K562 (cell line): ENCODE results near the gene LRRTM4. TPM values are rescaled to one million over a fixed set of nuclear protein-coding genes. Genes with fewer than 3 reads are reported as not detected.

Source experiments
- ATAC-seq: fragments of 200-7000 bp; cut with Tn5 transposase; 3 replicates; pipeline ENCODE4 v1.9.1; 2020; ENCODE audit warnings: moderate library complexity
- BruUV-seq: library from RNA; stranded (reverse); fragments of 400-500 nt; replicated peaks from 2 replicates; lab custom pipeline; 2021; lab: Mats Ljungman, UMichigan
- CTCF ChIA-PET: fragments of 300-600 bp; formaldehyde crosslinking; extraction: SDS; loops from one replicate; lab custom pipeline; 2021; ENCODE audit warnings: low intra/inter-chr PET ratio; lab: Yijun Ruan, JAX
- POLR2A ChIA-PET: fragments of 300-600, 350-650 bp; sonication (Branson Sonifier 250); formaldehyde crosslinking; extraction: SDS; loops from one replicate; lab custom pipeline; 2021; ENCODE audit warnings: antibody characterized with exemption, inconsistent platforms; lab: Yijun Ruan, JAX
- DNase-seq, 4 experiments: peaks; one replicate each; pipeline versions ENCODE4 v3.0.0 to v3.0.0-alpha.2; 2011 to 2018; ENCODE audit warnings: low spot score in 3 of 4, mixed read lengths in 3 of 4; ENCODE audit errors: extremely low read depth in 1 of 4
- FAIRE-seq: peaks from 2 replicates; lab custom pipeline; 2011; peaks lifted over from hg19 to GRCh38; lab: Jason Lieb, UNC
- H2AFZ ChIP-seq: 2 replicates; pipeline ENCODE4 v1.6.0; 2011; ENCODE audit warnings: low read depth, low read length, control low read depth, inconsistent platforms
- H3K27ac ChIP-seq: fragments of 200-600 bp; 3 replicates; pipeline ENCODE4 v1.8.0; 2011; ENCODE audit warnings: low read depth, mild to moderate bottlenecking, control low read depth, inconsistent platforms, low read length, moderate library complexity, mixed read lengths; ENCODE audit errors: extremely low read depth
- H3K27me3 ChIP-seq, 2 experiments: fragments of 300-600 bp in 1 of 2; 2 replicates in 1 of 2; 3 replicates in 1 of 2; pipeline versions ENCODE4 v1.6.0 to v1.8.0; 2011; ENCODE audit warnings: inconsistent platforms in 2 of 2, low read length in 2 of 2, mild to moderate bottlenecking in 1 of 2, mixed read lengths in 1 of 2, moderate library complexity in 1 of 2; ENCODE audit not compliant: control insufficient read depth in 2 of 2, insufficient read depth in 2 of 2
- H3K36me3 ChIP-seq: fragments of 300-600 bp; 3 replicates; pipeline ENCODE4 v1.8.0; 2011; ENCODE audit warnings: mild to moderate bottlenecking, low read length, inconsistent platforms; ENCODE audit not compliant: control insufficient read depth, insufficient read depth
- H3K4me1 ChIP-seq, 2 experiments: fragments of 200-600 bp in 1 of 2; replicated peaks in 1 of 2; 2 replicates in 1 of 2; 3 replicates in 1 of 2; pipeline versions ENCODE4 v1.5.1 to v1.8.0; 2011; ENCODE audit warnings: inconsistent platforms in 2 of 2, low read length in 2 of 2, mild to moderate bottlenecking in 1 of 2, mixed read lengths in 1 of 2, moderate library complexity in 1 of 2; ENCODE audit not compliant: control insufficient read depth in 2 of 2, insufficient read depth in 2 of 2
- H3K4me2 ChIP-seq: 2 replicates; pipeline ENCODE4 v1.6.1; 2011; ENCODE audit warnings: low read length, control low read depth, inconsistent platforms, mixed read lengths; ENCODE audit not compliant: insufficient read depth
- H3K4me3 ChIP-seq: fragments of 200-600 bp; sonication (generic), shearing (Covaris generic); 2 replicates; pipeline ENCODE4 v1.5.1; 2016; ENCODE audit warnings: control low read depth, inconsistent platforms
- H3K79me2 ChIP-seq: fragments of 200-600 bp; 3 replicates; pipeline ENCODE4 v1.8.0; 2011; ENCODE audit warnings: low read length, inconsistent platforms; ENCODE audit not compliant: control insufficient read depth, insufficient read depth
- H3K9ac ChIP-seq, 2 experiments: 2 replicates each; pipeline versions ENCODE4 v1.6.0 to v1.6.1; 2011; ENCODE audit warnings: low read depth in 2 of 2, low read length in 2 of 2, control low read depth in 1 of 2, inconsistent platforms in 1 of 2, mild to moderate bottlenecking in 1 of 2, mixed read lengths in 1 of 2; ENCODE audit not compliant: insufficient read depth in 1 of 2
- H3K9me1 ChIP-seq: one replicate; pipeline ENCODE4 v1.6.0; 2011; ENCODE audit warnings: inconsistent platforms, mild to moderate bottlenecking, low read length, moderate library complexity; ENCODE audit not compliant: control insufficient read depth, insufficient read depth
- H3K9me3 ChIP-seq: replicated peaks from 2 replicates; pipeline ENCODE4 v1.5.1; 2011; ENCODE audit warnings: low read depth, low read length, inconsistent platforms; ENCODE audit not compliant: control insufficient read depth, insufficient read depth
- H4K20me1 ChIP-seq: replicated peaks from 2 replicates; pipeline ENCODE4 v1.6.1; 2011; ENCODE audit warnings: low read length, inconsistent platforms, mixed read lengths; ENCODE audit not compliant: control insufficient read depth, insufficient read depth
- MNT ChIP-seq, 2 experiments: fragments of 450-650 bp; conservative IDR thresholded peaks; 2 replicates each; pipeline ENCODE4 v1.6.1; 2017; ENCODE audit warnings: mild to moderate bottlenecking in 2 of 2, moderate library complexity in 2 of 2
- PHF21A ChIP-seq: fragments of 450-650 bp; IDR thresholded peaks from 2 replicates; pipeline ENCODE4 v1.6.1; 2017; ENCODE audit warnings: low read depth, borderline replicate concordance
- RBM22 ChIP-seq: fragments of 200-400 bp; formaldehyde crosslinking; IDR thresholded peaks from 2 replicates; pipeline ENCODE4 v1.6.1; 2018; ENCODE audit warnings: low read length, low read depth; ENCODE audit not compliant: poor library complexity, severe bottlenecking
- RHOXF2B ChIP-seq: fragments of 250-450 bp; sonication (Bioruptor Pico); conservative IDR thresholded peaks from 2 replicates; pipeline ENCODE4 v1.5.1; 2021
- ZNF263 ChIP-seq: sonication (generic); formaldehyde crosslinking; IDR thresholded peaks from 2 replicates; pipeline ENCODE4 v1.8.0; 2022; ENCODE audit warnings: mild to moderate bottlenecking, missing genetic modification reagents, borderline replicate concordance
- WGBS: fragments of 100-300 bp; shearing (Covaris generic); methylation state at CpG from one replicate; pipeline ENCODE4 v1.1.6; 2016; ENCODE audit warnings: low coverage, mixed read lengths; ENCODE audit not compliant: insufficient coverage; ENCODE audit errors: missing lambda C conversion rate; 5-methylcytosine and 5-hydroxymethylcytosine counted together
- in situ Hi-C: fragments of 300-500 bp; cut with MboI; formaldehyde crosslinking; loops from 4 replicates; pipeline ENCODE4 v1.15.0; 2018; ENCODE audit warnings: inconsistent platforms, mixed read lengths
- intact Hi-C: fragments of 100-400 bp; cut with micrococcal nuclease; formaldehyde crosslinking; loops from 2 replicates; pipeline ENCODE4 v1.14.2; 2022
- polyA plus RNA-seq, 8 experiments: library from polyadenylated mRNA; depleted of rRNA in 4 of 8; stranded (reverse) in 5 of 8; unstranded in 3 of 8; fragments of >200 nt; fragmentation: Nextera tagmentation in 2 of 8; fragmentation: Illumina TruSeq in 1 of 8; extraction: Ambion mirVana in 2 of 8; extraction: Trizol in 1 of 8; gene quantifications; 2 replicates each; pipeline versions ENCODE4 v1.2.1 to v1.2.3, GENCODE V29; 2011 to 2014; ENCODE audit warnings: inconsistent platforms in 1 of 8, missing spikeins in 1 of 8
- total RNA-seq, 7 experiments: library from RNA; depleted of rRNA in 6 of 7; stranded (reverse); fragments of >200 nt in 6 of 7; fragmentation: Illumina TruSeq in 2 of 7; extraction: Trizol in 2 of 7; gene quantifications; 2 replicates each; pipeline versions ENCODE4 v1.2.1 to v1.2.3, GENCODE V29; 2011 to 2021; ENCODE audit warnings: low replicate concordance in 1 of 7
- TF ChIP-seq, protein P1 (sequence below): fragments of 450-650 bp; conservative IDR thresholded peaks from 2 replicates; pipeline ENCODE4 v1.6.1; 2016; ENCODE audit warnings: missing genetic modification characterization, low read depth, mild to moderate bottlenecking, control low read depth, missing compliant biosample characterization

Gene LRRTM4
- total and polyA plus RNA-seq, 9 of the 15 experiments (the other 6 are each of a cell fraction or from before 2014, with no cell fraction given), result 0.04 TPM; not detected in 6

- in situ Hi-C loops, result no loop called here
- no peak overlapping the region for H2AFZ ChIP-seq
- POLR2A ChIA-PET, result no interaction called here
- no peaks in the 10 kb centered on the region for H3K36me3 ChIP-seq
- no peaks in the 10 kb centered on the region for H3K9me3 ChIP-seq
- no peaks in the 10 kb centered on the region for H3K79me2 ChIP-seq
- no peaks in the 10 kb centered on the region for H3K27me3 ChIP-seq
- no peak for TF ChIP-seq RHOXF2B
- TF ChIP-seq, protein P1, sequence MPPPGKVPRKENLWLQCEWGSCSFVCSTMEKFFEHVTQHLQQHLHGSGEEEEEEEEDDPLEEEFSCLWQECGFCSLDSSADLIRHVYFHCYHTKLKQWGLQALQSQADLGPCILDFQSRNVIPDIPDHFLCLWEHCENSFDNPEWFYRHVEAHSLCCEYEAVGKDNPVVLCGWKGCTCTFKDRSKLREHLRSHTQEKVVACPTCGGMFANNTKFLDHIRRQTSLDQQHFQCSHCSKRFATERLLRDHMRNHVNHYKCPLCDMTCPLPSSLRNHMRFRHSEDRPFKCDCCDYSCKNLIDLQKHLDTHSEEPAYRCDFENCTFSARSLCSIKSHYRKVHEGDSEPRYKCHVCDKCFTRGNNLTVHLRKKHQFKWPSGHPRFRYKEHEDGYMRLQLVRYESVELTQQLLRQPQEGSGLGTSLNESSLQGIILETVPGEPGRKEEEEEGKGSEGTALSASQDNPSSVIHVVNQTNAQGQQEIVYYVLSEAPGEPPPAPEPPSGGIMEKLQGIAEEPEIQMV, result no peak
- TF ChIP-seq, all 486 proteins: peak for 0
- CTCF ChIA-PET, result no interaction called here
- BruUV-seq, result no TSS peak
- H3K4me3 ChIP-seq, result no peak overlapping the region
- H3K4me1 ChIP-seq, result no peaks in the 10 kb centered on the region
- intact Hi-C loops, result no loop called here
- DNase-seq, result no peak
- no peak overlapping the region for H3K4me2 ChIP-seq
- H3K27ac ChIP-seq, result no peak overlapping the region
- H3K9ac ChIP-seq, result no peak overlapping the region
- no peak for FAIRE-seq
- WGBS, result 0% methylated on average over 1 of the region's 1 CpG
- H3K9me1 ChIP-seq, result no peaks in the 10 kb centered on the region
- no peaks in the 10 kb centered on the region for H4K20me1 ChIP-seq
- no peak for ATAC-seq
Observed at GRCh38 chr2:77284353-77284752, 237.8 kb downstream of the LRRTM4 start.

- H3K4me2 ChIP-seq, result no peak overlapping the region
- no peak overlapping the region for H3K27ac ChIP-seq
- H4K20me1 ChIP-seq, result no peaks in the 10 kb centered on the region
- no peaks in the 10 kb centered on the region for H3K27me3 ChIP-seq
- in situ Hi-C loops, result no loop called here
- POLR2A ChIA-PET, result interaction anchor here (0.6 kb wide), 1 partner anchor 170 kb away, joined by 3 read pairs; no protein-coding TSS in a partner anchor
- no peak overlapping the region for H2AFZ ChIP-seq
- no peaks in the 10 kb centered on the region for H3K9me3 ChIP-seq
- no peaks in the 10 kb centered on the region for H3K4me1 ChIP-seq
- CTCF ChIA-PET, result no interaction called here
- H3K36me3 ChIP-seq, result no peaks in the 10 kb centered on the region
- no peak overlapping the region for H3K9ac ChIP-seq
- no peak overlapping the region for H3K4me3 ChIP-seq
- 0% methylated on average over 4 of the region's 5 CpGs for WGBS
- FAIRE-seq, result no peak
- no peak for DNase-seq
- BruUV-seq, result no TSS peak
- no peak for ATAC-seq
- H3K79me2 ChIP-seq, result no peaks in the 10 kb centered on the region
- intact Hi-C loops, result no loop called here
- no peaks in the 10 kb centered on the region for H3K9me1 ChIP-seq
- TF ChIP-seq MNT (conservative IDR thresholded peaks at IDR 0.05) (no peak), PHF21A (no peak), RBM22 (no peak), ZNF263 (CRISPR knock-in tag) (no peak)
Observed at GRCh38 chr2:77271262-77271661, 250.9 kb downstream of the LRRTM4 start.
